ENCODE results near the gene PCBD2.

PCBD2 gene

DNA sequence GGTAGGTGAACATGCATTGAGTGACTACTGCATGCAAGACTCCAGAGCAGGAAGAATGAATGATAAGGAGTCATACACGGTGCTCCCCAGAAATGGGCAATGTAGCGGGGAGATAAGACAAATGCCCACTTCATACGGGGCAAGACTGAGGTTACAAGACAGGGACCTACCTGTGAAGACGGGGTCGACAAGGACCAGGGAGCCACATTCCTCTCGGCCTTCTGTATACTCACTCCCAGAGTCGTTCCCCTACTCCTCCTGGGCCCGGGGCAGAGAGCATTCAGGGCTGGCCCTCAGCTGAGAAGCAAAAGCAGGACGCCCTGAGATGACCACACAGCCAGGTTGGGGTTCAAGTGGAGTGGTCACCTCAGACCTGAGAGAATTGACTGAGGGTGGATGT lies 102.4 kb downstream of the PCBD2 start:
- DNase-seq (ENCODE audit: low read depth in 1 of 2, low spot score in 1 of 2) = no peak
- in situ Hi-C loops (cut with HindIII; ENCODE audit: low pct_unique_long_range_greater_than_20kb, low sequenced_read_pairs) = no loop called here
- TF ChIP-seq JUND (IDR thresholded peaks at IDR 0.05; ENCODE audit: low read depth) = no peak

GRCh38 chr5:135007749-135008363 lies 102.9 kb downstream of the PCBD2 start:
- no peak for TF ChIP-seq JUND (IDR thresholded peaks at IDR 0.05; ENCODE audit: low read depth)
- in situ Hi-C loops (cut with HindIII; ENCODE audit: low pct_unique_long_range_greater_than_20kb, low sequenced_read_pairs) = no loop called here

GRCh38 chr5:135008556-135008955 lies 103.6 kb downstream of the PCBD2 start:
- no peak for TF ChIP-seq JUND (IDR thresholded peaks at IDR 0.05; ENCODE audit: low read depth)
- in situ Hi-C loops (cut with HindIII; ENCODE audit: low pct_unique_long_range_greater_than_20kb, low sequenced_read_pairs) = no loop called here
- no peak for DNase-seq (ENCODE audit: low read depth in 1 of 2, low spot score in 1 of 2)

More at GRCh38 chr5:135007749-135008363, 102.9 kb downstream of the PCBD2 start:
- no peak for DNase-seq (ENCODE audit: low read depth in 1 of 2, low spot score in 1 of 2)

DNA sequence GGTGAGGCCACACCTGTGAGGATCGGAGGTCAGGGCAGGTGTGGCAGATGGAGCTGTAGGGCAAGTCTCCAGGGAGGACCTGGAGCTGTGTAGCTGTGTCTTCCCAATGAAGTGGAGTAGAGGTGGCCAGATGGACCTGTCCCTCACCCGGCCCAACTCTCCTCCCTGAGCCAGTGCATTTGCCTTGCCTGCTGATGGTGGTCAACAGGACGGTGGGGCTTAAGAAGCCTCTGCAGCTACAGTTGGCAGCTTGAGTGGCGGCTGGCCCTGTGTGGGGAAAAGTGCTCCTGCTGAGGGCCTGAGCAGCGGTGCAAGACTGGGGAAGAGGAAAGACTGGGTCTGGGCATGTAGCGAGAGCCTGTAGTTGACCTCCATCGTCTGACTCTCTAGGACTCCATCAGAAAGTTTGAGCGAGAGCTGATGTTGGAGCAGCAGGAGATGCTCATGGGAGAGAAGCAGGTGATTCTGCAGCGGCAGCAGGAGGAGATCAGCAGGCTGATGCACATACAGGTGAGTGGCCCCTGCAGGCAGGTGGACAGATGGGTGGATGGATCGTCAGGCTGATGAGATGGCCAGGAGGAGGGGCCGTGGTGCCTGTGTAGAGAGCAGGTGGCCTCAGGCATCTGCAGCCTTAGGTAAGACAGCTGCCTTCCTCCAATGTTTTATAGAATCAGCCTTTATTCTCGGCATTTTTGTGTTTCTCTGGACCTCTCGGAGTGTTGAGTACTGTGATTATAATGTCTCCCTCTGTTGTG lies 104.2 kb downstream of the PCBD2 start:
- in situ Hi-C loops (cut with HindIII; ENCODE audit: low pct_unique_long_range_greater_than_20kb, low sequenced_read_pairs) = no loop called here
- no peak for TF ChIP-seq JUND (IDR thresholded peaks at IDR 0.05; ENCODE audit: low read depth)
- DNase-seq (ENCODE audit: low read depth in 1 of 2, low spot score in 1 of 2) = no peak

GRCh38 chr5:135009736-135010501 lies 105.0 kb downstream of the PCBD2 start:
- TF ChIP-seq JUND (IDR thresholded peaks at IDR 0.05; ENCODE audit: low read depth) = no peak
- peak in 1 of 2 experiments; percentile 54 for DNase-seq (ENCODE audit: low read depth in 1 of 2, low spot score in 1 of 2)
- in situ Hi-C loops (cut with HindIII; ENCODE audit: low pct_unique_long_range_greater_than_20kb, low sequenced_read_pairs) = no loop called here

- in situ Hi-C loops (cut with HindIII; ENCODE audit: low pct_unique_long_range_greater_than_20kb, low sequenced_read_pairs) = no loop called here
- no peak for TF ChIP-seq JUND (IDR thresholded peaks at IDR 0.05; ENCODE audit: low read depth)
- peak in 1 of 2 experiments; percentile 76 for DNase-seq (ENCODE audit: low read depth in 1 of 2, low spot score in 1 of 2)
Observed at GRCh38 chr5:135010502-135011354, 105.8 kb downstream of the PCBD2 start.

GRCh38 chr5:135011355-135012032 lies 106.6 kb downstream of the PCBD2 start:
- in situ Hi-C loops (cut with HindIII; ENCODE audit: low pct_unique_long_range_greater_than_20kb, low sequenced_read_pairs) = no loop called here
- no peak for DNase-seq (ENCODE audit: low read depth in 1 of 2, low spot score in 1 of 2)
- no peak for TF ChIP-seq JUND (IDR thresholded peaks at IDR 0.05; ENCODE audit: low read depth)

- DNase-seq (ENCODE audit: low read depth in 1 of 2, low spot score in 1 of 2) = no peak
- in situ Hi-C loops (cut with HindIII; ENCODE audit: low pct_unique_long_range_greater_than_20kb, low sequenced_read_pairs) = no loop called here
- TF ChIP-seq JUND (IDR thresholded peaks at IDR 0.05; ENCODE audit: low read depth) = no peak
Observed at GRCh38 chr5:135012033-135012588, 107.2 kb downstream of the PCBD2 start.

Data from T47D (cell line).